Stimulated activated CD8-positive, alpha-beta memory T cell treated with anti-CD3 and anti-CD28 coated beads, Interleukin-2, amount 100 ng/mL, for 48 hours (primary cell): ENCODE data around the gene RPS27L.
"Not testable (repeated sequence)": the region's sequence is repeated elsewhere in the genome, so short reads cannot be mapped to it uniquely, and the experiment has no call there.

Experiments used
- DNase-seq, 2 donors: peaks; one replicate each; pipeline ENCODE4 v3.0.0-alpha.2; 2020; ENCODE audit warnings: low read depth in 2 of 2

Gene RPS27L

GRCh38 chr15:63140936-63141335 lies 16.3 kb downstream of the RPS27L start:
- no peak for DNase-seq

- DNase-seq = no peak
These were observed 20.5 kb downstream of the RPS27L start for GRCh38 chr15:63136742-63137141.

DNA sequence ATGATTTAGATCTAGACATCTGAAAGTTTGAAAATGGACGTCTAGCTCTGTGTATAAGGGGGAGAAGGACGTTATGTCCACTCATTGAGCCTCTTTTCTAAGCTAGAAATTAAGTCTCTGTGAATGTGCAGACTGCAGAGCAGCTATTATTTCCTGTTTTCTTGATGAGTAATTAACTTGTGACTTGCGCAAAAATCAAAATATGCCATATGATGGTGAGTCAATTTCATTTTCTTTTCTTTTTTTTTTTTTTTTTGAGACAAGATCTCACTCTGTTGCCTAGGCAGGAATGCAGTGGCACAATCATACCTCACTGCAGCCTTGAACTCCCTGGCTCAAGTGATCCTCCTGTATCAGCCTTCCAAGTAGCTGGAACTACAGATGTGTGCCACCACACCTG lies 21.5 kb downstream of the RPS27L start:
- DNase-seq = no peak

DNA sequence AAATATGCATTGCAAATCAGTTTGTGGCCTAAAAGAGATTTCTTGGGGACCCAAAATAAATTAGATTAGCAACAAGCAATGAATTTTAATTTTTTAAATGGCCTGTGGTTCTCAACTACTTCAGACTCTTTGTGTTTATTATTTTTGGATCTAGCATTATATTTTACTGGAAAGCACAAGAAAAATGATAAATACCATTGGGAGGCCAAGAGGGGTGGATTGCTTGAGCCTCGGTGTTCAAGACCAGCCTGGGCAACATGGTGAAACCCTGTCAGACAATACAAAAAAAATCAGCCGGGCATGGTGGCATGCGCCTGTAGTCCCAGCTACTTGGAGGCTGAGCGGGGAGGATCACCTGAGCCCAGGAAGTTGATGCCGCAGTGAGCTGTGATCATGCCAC lies 22.0 kb downstream of the RPS27L start:
- no peak for DNase-seq

GRCh38 chr15:63134245-63134985 lies 22.9 kb downstream of the RPS27L start:
- no peak for DNase-seq

DNA sequence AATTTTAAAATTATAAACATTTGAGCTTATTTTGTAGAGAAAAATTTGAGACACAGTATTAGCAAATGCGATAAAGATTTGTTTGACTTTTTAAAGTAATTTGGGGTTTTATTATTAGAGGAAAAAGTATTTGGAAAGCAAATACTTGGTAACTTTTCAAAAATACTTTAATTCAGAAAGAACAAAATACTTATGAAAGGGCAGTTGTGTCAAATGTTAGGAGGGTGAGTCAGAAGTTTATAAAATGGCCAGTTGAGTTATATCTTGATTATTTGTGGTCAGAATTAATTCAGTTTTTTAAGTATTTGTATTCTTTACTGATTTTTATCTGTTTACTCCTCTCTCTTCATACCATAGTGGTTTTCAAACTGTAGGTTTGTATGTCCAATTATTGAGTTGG lies 23.5 kb downstream of the RPS27L start:
- DNase-seq = no peak

DNA sequence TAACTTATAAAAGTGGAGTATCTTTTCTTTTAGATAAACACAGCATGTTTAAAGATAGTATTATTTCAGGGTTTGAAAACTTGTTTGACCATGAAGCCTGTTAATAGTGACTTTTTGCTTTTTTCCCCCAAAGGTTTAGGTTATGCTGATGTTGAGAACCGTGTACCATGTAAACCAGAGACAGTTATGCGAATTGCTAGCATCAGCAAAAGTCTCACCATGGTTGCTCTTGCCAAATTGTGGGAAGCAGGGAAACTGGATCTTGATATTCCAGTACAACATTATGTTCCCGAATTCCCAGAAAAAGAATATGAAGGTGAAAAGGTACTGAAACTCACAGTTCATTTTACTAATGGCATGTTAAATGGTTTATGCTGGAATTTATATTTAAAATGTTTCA lies 30.6 kb downstream of the RPS27L start:
- no peak for DNase-seq

DNA sequence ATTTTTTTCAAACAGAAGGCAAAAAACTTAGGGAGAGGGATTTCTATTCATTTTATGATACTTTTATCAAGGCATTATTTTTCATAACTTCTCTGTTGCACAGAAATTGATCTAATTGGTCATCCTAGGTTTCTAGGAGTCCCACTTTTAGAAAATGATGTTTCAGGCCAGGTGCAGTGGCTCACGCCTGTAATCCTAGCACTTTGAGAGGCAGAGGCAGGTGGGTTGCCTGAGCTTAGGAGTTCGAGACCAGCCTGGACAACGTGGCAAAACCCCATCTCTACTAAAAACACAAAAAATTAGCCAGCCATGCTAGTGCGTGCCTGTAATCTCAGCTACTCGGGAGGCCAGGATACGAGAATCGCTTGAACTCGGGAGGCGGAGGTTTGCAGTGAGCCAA lies 32.8 kb downstream of the RPS27L start:
- DNase-seq = no peak

- DNase-seq = peak; percentile 55 to 83
These were observed 35.0 kb downstream of the RPS27L start for GRCh38 chr15:63122002-63122875.

- peak; percentile 64 to 74 for DNase-seq
These were observed 35.8 kb downstream of the RPS27L start, which contains the start of gene LACTB for GRCh38 chr15:63121382-63122001. Gene LACTB, plus strand, starts transcription at chr15:63121861. Its CDS starts 11 bp downstream, at chr15:63121872.

DNA sequence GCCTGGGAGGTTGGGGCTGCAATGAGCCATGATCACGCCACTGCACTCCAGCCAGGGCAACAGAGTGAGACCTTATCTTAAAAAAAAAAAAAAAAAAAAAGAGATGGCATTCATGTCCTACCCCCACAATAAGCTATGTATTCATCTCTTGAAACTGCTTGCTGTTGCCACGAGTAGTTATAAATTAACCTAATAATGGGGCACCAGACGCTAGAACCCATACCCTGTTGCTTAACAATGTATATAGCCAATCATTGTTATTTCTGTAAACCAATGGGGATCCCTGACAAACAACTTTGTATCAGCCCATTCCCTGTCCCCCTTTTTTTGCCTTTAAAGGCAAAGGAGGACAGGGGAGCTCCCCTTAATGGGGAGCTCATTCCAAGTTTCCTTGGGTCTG lies 38.4 kb downstream of the RPS27L start:
- DNase-seq = no peak

GRCh38 chr15:63114465-63114864 lies 42.8 kb downstream of the RPS27L start:
- no peak for DNase-seq

DNA sequence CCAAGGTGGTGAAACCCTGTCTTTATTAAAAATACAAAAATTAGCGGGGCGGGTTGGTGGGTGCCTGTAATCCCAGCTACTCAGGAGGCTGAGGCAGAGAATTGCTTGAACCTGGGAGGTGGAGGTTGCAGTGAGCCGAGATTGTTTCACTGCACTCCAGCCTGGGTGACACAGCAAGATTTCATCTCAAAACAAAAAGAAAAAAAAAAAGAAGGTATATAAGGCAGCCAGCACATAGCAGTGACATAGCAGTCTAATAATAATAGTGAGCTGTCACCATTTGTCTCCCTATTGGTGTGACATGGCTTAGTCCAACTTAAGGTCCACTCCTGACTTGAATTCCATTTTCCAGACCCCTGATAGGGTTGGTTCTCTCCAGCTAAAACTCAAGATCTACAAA lies 44.4 kb downstream of the RPS27L start:
- DNase-seq = no peak

DNA sequence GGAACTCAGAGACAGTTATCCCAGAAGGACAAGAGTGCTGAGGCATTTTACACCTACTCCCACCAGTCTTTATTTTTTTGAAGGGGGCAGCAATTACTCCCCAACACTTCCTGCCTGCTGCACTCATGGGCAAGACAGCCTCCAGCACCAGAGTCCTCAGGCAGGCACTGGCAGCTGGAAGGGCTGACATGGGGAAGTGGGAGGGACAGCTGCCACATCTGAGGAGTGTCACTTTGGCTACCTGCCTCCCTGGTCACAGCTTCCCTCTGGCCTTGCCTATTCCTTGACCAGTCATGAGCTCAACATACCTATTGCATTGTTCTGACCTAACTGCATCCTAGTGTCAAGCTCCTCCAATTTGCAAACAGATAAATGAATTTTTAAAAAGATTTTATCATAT lies 45.8 kb downstream of the RPS27L start:
- no peak for DNase-seq

DNA sequence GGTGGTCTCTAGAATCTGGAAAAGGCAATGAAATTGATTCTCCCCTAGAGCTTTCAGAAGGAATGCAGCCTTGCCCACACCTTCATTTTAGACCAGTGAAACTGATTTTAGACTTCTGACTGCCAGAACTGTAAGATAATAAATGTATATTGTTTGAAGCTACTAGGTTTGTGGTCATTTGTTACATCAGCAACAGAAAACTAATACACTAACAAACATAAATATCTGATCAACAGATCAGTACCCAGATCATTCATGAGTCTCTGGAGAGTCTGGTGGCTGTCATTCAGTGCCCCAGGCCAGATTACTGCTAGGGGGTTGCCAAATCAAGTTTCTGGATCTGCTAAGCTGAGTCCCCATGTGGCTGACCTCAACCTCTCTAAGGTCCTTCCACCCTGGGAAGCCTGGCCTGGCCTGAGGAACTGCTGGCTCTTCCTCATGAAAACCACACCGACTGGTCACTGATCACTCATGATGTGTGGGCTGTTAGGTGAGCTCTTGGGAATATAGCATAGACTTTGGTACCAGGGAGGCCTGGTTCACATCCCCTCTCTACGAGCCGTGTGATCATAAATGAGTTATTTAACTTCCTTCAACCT lies 46.8 kb downstream of the RPS27L start:
- no peak for DNase-seq

DNA sequence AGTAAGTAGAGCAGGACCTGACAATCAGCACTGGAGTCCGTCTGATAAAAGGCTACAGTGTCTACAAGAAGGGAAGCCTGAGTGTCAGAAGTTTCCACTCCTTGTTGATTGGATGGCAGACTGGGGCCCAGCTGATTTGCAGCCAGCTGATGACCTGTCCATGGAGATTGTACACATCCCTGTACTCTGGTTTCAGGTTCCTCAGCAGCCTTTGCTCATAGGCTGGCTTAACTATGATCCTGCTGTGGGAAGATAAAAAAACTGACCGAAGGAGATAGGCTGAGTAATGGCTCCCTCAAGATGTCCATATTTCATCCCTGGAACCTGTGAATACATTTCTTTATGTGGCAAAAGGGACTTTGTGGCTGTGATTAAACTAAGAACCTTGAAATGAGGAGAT lies 47.4 kb downstream of the RPS27L start:
- DNase-seq = no peak

GRCh38 chr15:63109498-63109897 lies 47.8 kb downstream of the RPS27L start:
- DNase-seq = no peak

DNA sequence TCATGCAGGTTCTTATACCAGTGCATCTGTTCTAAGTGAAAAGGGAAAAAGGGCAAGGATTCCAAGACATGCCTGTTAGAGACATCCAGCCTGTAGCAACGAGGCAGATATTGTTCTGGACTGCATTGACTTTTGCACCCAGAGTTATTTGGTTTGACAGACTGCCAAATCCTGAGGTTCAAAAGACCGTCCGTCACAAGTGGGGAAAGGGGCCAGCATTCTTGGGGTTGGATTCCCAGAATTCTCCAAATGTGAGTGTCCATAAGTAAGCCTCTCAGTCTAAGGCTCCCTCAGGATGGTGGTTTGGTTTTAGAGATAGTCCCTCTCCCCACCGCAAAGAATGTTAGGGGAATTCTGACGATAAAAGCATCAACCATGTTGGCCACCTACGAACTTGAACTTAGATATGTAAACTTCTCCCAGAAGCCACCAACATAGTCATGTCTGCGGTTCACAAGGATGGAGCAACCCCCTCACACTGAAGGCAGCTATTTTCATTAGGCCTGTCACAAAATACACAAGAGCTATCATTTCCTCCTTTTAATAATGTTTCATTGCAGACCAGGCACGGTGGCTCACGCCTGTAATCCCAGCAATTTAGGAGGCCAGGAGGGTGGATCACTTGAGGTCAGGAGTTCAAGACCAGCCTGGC lies 49.3 kb downstream of the RPS27L start:
- no peak for DNase-seq

DNA sequence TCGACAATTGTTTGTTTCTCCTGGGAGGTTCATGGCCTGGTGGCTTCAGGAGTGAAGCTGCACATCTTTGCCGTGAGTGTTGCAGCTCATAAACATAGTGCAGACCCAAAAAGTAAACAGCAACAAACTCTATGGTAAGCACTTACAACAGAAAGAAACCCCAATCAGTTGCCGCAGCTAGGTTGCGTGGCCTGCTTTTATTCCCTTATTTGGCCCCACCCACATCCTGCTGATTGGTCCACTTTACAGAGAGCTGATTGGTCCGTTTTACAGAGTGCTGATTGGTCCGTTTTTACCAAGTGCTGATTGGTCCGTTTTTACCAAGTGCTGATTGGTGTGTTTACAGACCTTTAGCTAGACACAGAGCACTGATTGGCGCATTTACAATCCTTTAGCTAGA lies 51.9 kb downstream of the RPS27L start:
- not testable (repeated sequence) for DNase-seq

DNA sequence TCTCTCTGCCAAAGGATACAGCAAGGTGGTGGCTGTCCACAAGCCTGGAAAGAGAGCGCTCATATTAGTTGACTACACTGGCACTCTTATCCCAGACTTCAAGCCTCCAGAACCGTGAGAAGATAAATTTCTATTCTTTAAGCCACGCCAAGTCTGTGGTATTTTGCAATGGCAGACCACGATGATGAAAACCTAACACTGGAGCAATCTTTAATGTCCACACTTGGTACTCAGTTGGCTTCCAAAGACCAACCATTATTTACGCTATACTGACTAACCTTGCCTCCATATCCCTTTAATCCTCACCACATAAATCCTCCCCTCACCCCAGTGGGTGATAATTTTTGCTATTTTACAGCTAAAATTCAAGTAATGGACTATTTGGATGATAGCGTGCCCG lies 52.5 kb downstream of the RPS27L start:
- DNase-seq = no peak

DNA sequence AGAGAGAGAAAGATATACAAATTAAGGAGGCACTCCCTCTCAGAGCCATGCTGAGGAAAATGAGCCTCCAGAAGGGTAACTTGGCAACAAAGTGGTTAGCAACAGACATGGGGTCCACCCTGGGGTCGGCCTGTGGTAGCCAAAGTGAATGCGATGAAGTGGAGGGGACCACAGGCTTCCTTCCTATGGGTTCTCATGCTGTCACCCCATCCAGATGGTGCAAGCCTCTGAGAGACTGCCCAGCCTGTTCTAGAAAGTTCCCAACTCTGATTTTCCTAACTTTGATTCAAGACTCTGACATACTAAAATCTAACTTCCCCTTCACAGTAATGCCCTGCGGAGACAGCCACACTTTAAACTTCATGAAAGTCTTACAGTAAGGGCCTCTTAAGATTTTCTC lies 53.9 kb downstream of the RPS27L start:
- DNase-seq = no peak

DNA sequence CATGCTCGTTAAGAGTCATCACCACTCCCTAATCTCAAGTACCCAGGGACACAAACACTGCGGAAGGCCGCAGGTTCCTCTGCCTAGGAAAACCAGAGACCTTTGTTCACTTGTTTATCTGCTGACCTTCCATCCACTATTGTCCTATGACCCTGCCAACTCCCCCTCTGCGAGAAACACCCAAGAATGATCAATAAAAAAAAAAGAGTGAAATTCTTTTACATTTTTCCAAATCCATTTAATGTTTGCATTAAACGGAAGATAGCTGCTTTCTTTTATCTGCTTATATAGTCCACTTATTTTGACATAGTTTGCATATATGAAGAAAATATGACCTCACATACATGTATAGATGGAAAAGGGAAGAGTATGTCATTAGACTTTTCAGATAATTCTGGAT lies 57.7 kb downstream of the RPS27L start:
- not testable (repeated sequence) for DNase-seq
